A549 (cell line): ENCODE results near the gene MINDY3.

ENCODE experiments used
- CTCF ChIP-seq: fragments of >200 bp; sonication (Bioruptor Twin); formaldehyde crosslinking; IDR thresholded peaks from 3 replicates; pipeline ENCODE4 v1.5.1; 2016
- EP300 ChIP-seq, 2 experiments: fragments of >200 bp; sonication (Bioruptor Twin); formaldehyde crosslinking; IDR thresholded peaks; 2 replicates in 1 of 2; 3 replicates in 1 of 2; pipeline ENCODE4 v1.6.1; 2016 to 2017
- POLR2AphosphoS2 ChIP-seq: conservative IDR thresholded peaks from 2 replicates; pipeline ENCODE4 v1.6.1; 2012; ENCODE audit warnings: low read length, improper control_type of control experiment, inconsistent platforms

- TF ChIP-seq POLR2AphosphoS2, result no peak
- no peak for TF ChIP-seq CTCF
- TF ChIP-seq EP300 (IDR thresholded peaks at IDR 0.05), result no peak
These were observed 65.7 kb downstream of the MINDY3 start for GRCh38 chr10:15794569-15794968.
